ENCODE data around the gene B3GALNT2. TPM values are rescaled to one million over a fixed set of nuclear protein-coding genes. Genes with fewer than 3 reads are reported as not detected.
"Not testable (repeated sequence)": the region's sequence is repeated elsewhere in the genome, so short reads cannot be mapped to it uniquely, and the experiment has no call there.

The B3GALNT2 gene
- total RNA-seq, 1 experiment from 2014 or later: 30.3 TPM

- peak; percentile 98 for DNase-seq (ENCODE audit: low read depth)
Measured at GRCh38 chr1:235504494-235505222, 406 bp upstream of the B3GALNT2 start.

GRCh38 chr1:235503403-235504121, 690 bp downstream of the B3GALNT2 start:
- peak; percentile 36 for DNase-seq (ENCODE audit: low read depth)

GRCh38 chr1:235502601-235503402, 1.4 kb downstream of the B3GALNT2 start:
- peak; percentile 78 for DNase-seq (ENCODE audit: low read depth)

- no peak for DNase-seq (ENCODE audit: low read depth)
Measured at GRCh38 chr1:235500971-235501540, 3.2 kb downstream of the B3GALNT2 start.

- no peak for DNase-seq (ENCODE audit: low read depth)
Measured at GRCh38 chr1:235495551-235495950, 8.7 kb downstream of the B3GALNT2 start.

- no peak for DNase-seq (ENCODE audit: low read depth)
Measured at GRCh38 chr1:235495030-235495429, 9.2 kb downstream of the B3GALNT2 start.

GRCh38 chr1:235494531-235494930, 9.7 kb downstream of the B3GALNT2 start:
- DNase-seq (ENCODE audit: low read depth): no peak

- no peak for DNase-seq (ENCODE audit: low read depth)
Measured at GRCh38 chr1:235491644-235492043, 12.6 kb downstream of the B3GALNT2 start.

GRCh38 chr1:235486321-235486720, 17.9 kb downstream of the B3GALNT2 start:
- DNase-seq (ENCODE audit: low read depth): no peak

GRCh38 chr1:235485558-235485957, 18.7 kb downstream of the B3GALNT2 start:
- DNase-seq (ENCODE audit: low read depth): no peak

GRCh38 chr1:235483090-235483489, 21.2 kb downstream of the B3GALNT2 start:
- no peak for DNase-seq (ENCODE audit: low read depth)

- peak; percentile 41 for DNase-seq (ENCODE audit: low read depth)
Measured at GRCh38 chr1:235473806-235474205, 30.4 kb downstream of the B3GALNT2 start.

GRCh38 chr1:235470741-235471439, 33.4 kb downstream of the B3GALNT2 start:
- DNase-seq (ENCODE audit: low read depth): peak; percentile 72

GRCh38 chr1:235469897-235470296, 34.4 kb downstream of the B3GALNT2 start:
- not testable (repeated sequence) for DNase-seq (ENCODE audit: low read depth)

GRCh38 chr1:235468970-235469369, 35.3 kb downstream of the B3GALNT2 start:
- DNase-seq (ENCODE audit: low read depth): peak; percentile 57

GRCh38 chr1:235468004-235468403, 36.2 kb downstream of the B3GALNT2 start:
- no peak for DNase-seq (ENCODE audit: low read depth)

GRCh38 chr1:235465066-235465465, 39.2 kb downstream of the B3GALNT2 start:
- DNase-seq (ENCODE audit: low read depth): no peak

- DNase-seq (ENCODE audit: low read depth): not testable (repeated sequence)
Measured at GRCh38 chr1:235462832-235463231, 41.4 kb downstream of the B3GALNT2 start.

- no peak for DNase-seq (ENCODE audit: low read depth)
Measured at GRCh38 chr1:235461954-235462353, 42.3 kb downstream of the B3GALNT2 start.

GRCh38 chr1:235460770-235461169, 43.5 kb downstream of the B3GALNT2 start:
- DNase-seq (ENCODE audit: low read depth): no peak

- not testable (repeated sequence) for DNase-seq (ENCODE audit: low read depth)
Measured at GRCh38 chr1:235457856-235458255, 46.4 kb downstream of the B3GALNT2 start.
